Subcutaneous adipose tissue (tissue), 4 donors: ENCODE data around the gene ATG10. TPM values are rescaled to one million over a fixed set of nuclear protein-coding genes. Genes with fewer than 3 reads are reported as not detected.

ENCODE experiments used
- total RNA-seq, 4 donors: library from RNA; depleted of rRNA; stranded (reverse); fragments of >200 nt; gene quantifications; one replicate each; pipeline ENCODE4 v1.1.0, GENCODE V29; 2016
- TF ChIP-seq, protein P1 (sequence below): fragments of 450-650 bp; IDR thresholded peaks from one replicate; pipeline ENCODE4 v1.5.1; 2016; ENCODE audit warnings: low read depth, mild to moderate bottlenecking, control low read depth, antibody characterized with exemption, moderate library complexity

ATG10 gene
- total RNA-seq, 4 donors from 2014 or later: 7.0 to 17.9 (median 7.6) TPM

DNA sequence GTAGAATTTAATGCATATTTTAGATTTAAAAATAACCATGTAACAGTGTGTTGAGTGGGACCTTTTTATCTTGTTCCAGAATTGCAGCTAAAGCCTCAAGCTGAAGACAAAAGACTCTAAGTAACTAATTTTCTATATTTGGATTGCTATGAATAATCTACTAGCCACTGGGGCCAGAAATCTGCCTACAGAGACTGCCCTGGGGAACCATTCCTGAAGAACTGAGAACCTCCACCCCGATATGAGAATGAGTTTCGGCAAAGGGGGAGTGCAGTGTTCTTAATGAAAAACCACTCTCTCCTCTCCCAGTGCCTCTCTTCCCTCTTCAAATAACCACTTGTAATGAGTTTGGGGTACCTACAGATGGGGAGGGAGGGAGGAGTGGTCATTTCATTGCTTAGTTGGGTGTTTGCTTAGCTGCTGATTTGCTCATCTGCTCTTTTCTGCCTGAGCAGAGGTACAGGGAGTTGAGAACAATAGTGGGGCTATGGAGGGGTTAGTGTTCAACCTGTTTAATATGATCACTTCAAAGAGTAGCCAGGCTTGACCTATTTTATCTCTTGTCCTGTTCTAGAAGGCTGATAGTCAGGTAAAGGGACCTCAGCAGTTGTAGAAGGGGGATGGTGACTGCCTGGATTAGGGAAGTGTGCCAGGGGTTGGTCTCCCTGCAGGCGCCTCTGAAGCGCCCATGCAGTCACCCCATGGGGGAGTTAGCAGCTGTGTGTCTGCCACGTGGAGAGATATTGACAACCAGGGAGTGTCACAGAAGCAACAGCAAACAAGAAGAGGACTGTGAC is 47.7 kb downstream of the ATG10 start:
- TF ChIP-seq, protein P1, sequence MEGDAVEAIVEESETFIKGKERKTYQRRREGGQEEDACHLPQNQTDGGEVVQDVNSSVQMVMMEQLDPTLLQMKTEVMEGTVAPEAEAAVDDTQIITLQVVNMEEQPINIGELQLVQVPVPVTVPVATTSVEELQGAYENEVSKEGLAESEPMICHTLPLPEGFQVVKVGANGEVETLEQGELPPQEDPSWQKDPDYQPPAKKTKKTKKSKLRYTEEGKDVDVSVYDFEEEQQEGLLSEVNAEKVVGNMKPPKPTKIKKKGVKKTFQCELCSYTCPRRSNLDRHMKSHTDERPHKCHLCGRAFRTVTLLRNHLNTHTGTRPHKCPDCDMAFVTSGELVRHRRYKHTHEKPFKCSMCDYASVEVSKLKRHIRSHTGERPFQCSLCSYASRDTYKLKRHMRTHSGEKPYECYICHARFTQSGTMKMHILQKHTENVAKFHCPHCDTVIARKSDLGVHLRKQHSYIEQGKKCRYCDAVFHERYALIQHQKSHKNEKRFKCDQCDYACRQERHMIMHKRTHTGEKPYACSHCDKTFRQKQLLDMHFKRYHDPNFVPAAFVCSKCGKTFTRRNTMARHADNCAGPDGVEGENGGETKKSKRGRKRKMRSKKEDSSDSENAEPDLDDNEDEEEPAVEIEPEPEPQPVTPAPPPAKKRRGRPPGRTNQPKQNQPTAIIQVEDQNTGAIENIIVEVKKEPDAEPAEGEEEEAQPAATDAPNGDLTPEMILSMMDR: no peak

DNA sequence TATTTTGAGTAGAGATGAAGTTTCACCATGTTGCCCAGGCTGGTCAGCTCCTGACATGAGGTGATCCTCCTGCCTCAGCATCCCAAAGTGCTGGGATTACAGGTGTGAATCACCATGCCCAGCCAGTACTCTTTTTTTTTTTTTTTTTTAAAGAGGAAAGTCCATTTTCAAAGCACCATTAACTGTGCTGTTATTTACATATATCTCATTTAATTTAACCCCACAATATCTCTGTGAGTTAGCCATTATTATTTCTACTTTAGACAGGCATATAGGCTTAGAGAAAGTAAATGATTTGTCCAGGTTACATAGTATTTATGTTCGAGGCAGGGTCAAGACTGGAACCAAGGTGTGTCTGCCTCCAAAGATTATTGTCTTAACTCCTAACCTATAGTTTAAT is 50.7 kb downstream of the ATG10 start:
- TF ChIP-seq, protein P1: no peak

DNA sequence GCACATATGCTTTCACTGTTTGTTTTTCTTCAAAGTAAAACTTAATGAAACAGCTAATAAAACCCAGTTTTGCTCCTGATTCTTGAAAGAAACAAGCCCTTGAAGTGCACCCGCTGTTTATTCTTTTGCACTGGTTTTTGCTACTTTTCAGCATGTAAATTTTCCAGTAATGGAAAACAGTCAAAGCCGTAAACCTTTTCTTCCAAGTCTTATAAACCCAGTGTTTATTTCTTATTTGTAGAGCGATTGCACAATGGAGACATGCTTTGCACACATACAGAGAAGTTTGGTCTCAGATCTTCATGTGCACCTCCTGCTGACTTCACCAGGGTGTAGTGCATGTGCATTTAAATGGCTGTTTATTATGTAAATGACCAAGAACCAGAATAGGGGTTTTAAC is 51.8 kb downstream of the ATG10 start:
- TF ChIP-seq, protein P1: no peak

DNA sequence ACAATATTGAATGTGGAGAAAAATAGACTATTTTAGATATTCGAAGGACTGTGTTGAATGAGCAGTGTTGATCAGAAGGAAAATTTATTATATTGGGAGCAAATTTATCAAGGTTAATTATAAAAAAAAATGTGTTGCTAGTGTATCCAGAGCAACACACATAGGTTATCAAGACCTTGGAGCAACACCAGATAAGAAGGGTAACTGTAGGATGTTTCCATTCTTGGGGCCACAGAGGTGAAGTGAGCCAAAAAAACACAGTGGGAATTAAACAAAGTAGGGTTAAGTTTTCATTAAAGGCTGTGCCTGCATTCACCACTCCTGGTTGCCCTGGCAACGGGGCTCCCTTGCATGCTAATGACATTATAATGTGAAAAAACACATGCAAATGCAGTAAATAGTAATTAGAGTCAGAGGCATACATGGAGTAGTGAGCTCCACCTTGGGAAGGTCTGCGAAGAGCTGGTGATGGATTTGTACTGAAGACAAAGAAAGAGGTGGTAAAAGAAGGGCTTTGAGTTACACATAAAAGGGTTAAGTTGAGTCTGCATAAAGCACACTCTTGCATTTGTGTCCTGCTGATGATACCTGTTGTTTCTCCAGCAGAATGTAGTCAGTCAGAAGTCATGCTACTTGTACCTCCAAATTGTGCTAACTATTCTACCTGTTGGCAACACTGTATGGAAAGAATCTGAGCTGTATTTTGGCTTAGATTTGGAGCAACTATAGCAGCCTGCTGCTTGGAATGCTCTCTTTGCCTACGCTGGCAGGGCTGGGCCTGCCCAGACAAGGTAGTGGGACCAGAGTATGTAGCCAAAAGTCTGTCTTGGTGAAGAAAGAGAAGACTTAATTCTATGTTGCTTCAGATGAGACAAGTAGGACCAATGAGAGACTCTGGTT is 59.6 kb downstream of the ATG10 start:
- TF ChIP-seq, protein P1: no peak

DNA sequence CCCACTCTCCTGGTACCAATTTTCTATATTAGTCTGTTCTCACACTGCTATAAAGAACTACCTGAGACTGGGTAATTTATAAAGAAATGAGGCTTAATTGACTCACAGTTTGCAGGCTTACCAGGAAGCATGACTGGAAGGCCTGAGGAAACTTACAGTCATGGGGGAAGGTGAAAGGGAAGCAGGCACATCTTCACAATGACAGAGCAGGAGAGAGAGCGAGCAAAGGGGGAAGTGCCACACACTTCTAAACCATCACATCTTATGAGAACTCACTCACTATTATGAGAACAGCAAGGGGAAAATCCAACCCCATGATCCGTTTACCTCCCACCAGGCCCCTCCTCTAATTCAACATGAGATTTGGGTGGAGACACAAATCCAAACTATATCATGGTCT is 72.2 kb downstream of the ATG10 start:
- TF ChIP-seq, protein P1: no peak

DNA sequence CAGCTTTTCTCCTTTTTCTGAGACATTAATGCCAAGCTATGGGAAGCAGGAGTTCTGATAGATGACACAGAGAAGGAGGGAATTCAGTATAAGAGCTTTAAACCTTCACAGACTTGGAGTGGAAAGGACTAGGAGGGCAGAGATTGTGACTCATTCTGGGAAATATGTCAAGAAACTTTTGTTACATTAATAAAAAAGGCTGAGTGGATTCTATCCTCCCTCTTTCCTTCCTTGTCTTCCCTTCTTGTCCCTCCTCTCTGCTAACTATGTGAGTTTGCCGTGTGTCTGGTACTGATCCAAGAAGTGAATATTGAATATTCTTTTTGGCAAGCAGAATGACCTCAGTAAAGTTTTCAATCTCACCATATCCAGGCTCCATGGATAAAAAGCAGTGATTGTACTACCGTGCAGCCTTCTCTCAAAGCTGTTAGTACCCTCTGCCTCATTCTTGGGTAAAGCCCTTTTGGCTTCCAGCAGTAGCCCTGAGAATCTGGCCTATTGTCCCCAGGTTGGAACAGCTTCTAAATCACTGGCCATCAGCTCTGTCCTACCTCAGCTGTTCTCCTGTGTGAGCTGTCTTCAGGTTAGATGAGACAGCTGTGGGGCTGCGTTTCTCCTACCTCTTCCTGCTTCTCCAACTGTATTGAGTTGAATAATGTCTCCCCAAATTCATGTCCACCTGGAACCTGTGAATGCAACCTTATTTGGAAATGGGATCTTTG is 73.9 kb downstream of the ATG10 start:
- TF ChIP-seq, protein P1: no peak
